HG03378 (cell line): ENCODE results near the gene MAML3.

Source experiments
- ATAC-seq: cut with Tn5 transposase; IDR thresholded peaks from one replicate; pipeline ENCODE4 v1.9.1; 2021; ENCODE audit warnings: mild to moderate bottlenecking, moderate library complexity; ENCODE audit not compliant: unreplicated experiment

MAML3 gene

GRCh38 chr4:139797287-139797686 is 356.7 kb downstream of the MAML3 start:
- no peak for ATAC-seq

- ATAC-seq = no peak
Observed at GRCh38 chr4:139795527-139796314, 358.3 kb downstream of the MAML3 start.

- no peak for ATAC-seq
Observed at GRCh38 chr4:139794158-139794954, 359.6 kb downstream of the MAML3 start.

GRCh38 chr4:139791681-139792080 is 362.3 kb downstream of the MAML3 start:
- no peak for ATAC-seq

- no peak for ATAC-seq
Observed at GRCh38 chr4:139790291-139790690, 363.7 kb downstream of the MAML3 start.

- no peak for ATAC-seq
Observed at GRCh38 chr4:139789096-139789654, 364.8 kb downstream of the MAML3 start.

GRCh38 chr4:139786494-139787354 is 367.3 kb downstream of the MAML3 start:
- no peak for ATAC-seq

GRCh38 chr4:139785356-139785755 is 368.6 kb downstream of the MAML3 start:
- no peak for ATAC-seq

GRCh38 chr4:139783741-139784484 is 370.1 kb downstream of the MAML3 start:
- ATAC-seq = no peak

GRCh38 chr4:139782926-139783522 is 371.0 kb downstream of the MAML3 start:
- ATAC-seq = no peak

GRCh38 chr4:139781066-139781465 is 372.9 kb downstream of the MAML3 start:
- ATAC-seq = no peak

- ATAC-seq = no peak
Observed at GRCh38 chr4:139779691-139780090, 374.3 kb downstream of the MAML3 start.

GRCh38 chr4:139777757-139778156 is 376.2 kb downstream of the MAML3 start:
- no peak for ATAC-seq

- ATAC-seq = no peak
Observed at GRCh38 chr4:139776235-139776634, 377.7 kb downstream of the MAML3 start.

- ATAC-seq = no peak
Observed at GRCh38 chr4:139774759-139775487, 379.1 kb downstream of the MAML3 start.

GRCh38 chr4:139773560-139774318 is 380.2 kb downstream of the MAML3 start:
- no peak for ATAC-seq

- ATAC-seq = no peak
Observed at GRCh38 chr4:139770361-139770760, 383.6 kb downstream of the MAML3 start.

- ATAC-seq = no peak
Observed at GRCh38 chr4:139769364-139769763, 384.6 kb downstream of the MAML3 start.
